VCaP (cell line): ENCODE data around the gene NCAPD3.

Experiments used
- H3K27ac ChIP-seq: fragments of 450-650 bp; 2 replicates; pipeline ENCODE4 v1.5.1; 2017
- CTCF ChIP-seq: fragments of 450-650 bp; conservative IDR thresholded peaks from 2 replicates; pipeline ENCODE4 v1.5.1; 2017; ENCODE audit warnings: mild to moderate bottlenecking, moderate library complexity

Gene NCAPD3

DNA sequence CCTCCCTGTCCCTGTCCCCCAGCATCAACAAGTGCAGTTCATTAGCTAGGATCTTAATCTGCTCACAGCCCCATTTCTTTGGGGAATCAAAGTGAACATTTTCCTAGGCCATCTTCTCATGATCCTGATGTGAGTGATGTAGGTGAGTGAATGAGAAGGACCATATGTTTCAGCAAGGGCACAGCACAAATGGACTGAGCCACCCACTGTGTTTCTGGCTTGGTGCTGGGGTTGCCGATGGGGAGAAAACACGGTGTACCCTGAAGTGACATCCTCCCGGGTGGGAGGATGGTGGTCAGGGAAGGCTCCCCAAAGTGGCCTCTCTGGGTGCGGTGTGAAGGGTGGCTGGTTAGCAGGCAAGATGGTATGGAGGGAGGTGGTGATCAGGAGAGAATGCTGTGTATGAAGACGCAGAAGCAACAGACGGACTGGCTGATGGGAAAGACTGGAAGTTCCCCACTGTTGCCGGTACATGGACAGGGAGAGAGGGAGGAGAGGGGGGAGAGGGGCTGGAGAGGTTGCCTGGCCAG lies 82.7 kb downstream of the NCAPD3 start:
- H3K27ac ChIP-seq, result no peak overlapping the region
- no peak for TF ChIP-seq CTCF

GRCh38 chr11:134139873-134140331 lies 83.9 kb downstream of the NCAPD3 start:
- peak; percentile 96 for TF ChIP-seq CTCF
- peak overlapping the region; percentile 32; the same call in 1 of the 2 replicates for H3K27ac ChIP-seq

DNA sequence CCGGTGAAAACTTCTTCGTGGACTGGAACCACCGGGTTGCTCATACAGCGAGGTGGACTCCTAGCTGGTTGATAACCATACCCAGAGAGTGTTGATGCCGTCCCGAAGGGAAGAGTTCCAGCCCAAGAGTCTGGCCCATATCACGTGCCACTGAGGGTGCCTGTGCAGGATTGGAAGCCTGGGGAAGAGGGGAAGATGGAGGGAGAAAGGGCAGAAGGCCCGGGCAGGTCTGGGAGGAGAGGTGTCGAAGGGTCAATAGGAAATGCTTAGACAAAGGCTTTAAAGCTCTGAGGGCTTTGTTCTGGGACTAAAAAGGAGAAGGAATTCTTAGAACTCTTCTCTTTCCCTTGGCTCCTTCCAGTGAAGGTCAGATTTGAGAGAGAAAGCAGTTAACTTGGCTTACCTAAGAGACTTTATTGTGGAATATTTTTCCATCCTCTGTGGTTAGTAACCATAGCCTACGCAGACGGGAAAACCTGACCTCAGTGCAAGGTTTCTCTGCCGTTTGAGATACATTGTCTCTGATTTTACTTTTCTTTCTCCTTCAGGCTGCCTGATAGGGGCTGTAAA lies 84.4 kb downstream of the NCAPD3 start:
- TF ChIP-seq CTCF, result no peak
- peak overlapping the region; percentile 32; the same call in 1 of the 2 replicates for H3K27ac ChIP-seq

DNA sequence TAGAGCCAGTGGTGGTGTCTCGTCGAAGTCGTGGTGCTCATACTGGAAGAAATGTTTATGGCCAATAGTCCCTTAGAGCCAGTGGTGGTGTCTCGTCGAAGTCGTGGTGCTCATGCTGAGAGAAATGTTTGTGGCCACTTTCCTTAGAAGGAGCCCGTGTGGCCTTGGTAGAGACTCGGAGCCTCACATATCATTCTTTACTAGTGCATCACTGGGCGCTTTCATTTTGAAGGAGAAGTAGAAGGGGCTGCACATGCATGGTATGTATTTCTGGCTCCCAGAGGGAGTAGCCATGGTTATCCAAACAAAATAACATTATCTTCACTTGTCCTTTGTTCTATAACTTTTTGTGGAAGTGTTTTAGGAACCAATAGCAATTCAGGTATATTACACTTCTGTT lies 85.4 kb downstream of the NCAPD3 start:
- H3K27ac ChIP-seq, result no peak overlapping the region
- no peak for TF ChIP-seq CTCF

DNA sequence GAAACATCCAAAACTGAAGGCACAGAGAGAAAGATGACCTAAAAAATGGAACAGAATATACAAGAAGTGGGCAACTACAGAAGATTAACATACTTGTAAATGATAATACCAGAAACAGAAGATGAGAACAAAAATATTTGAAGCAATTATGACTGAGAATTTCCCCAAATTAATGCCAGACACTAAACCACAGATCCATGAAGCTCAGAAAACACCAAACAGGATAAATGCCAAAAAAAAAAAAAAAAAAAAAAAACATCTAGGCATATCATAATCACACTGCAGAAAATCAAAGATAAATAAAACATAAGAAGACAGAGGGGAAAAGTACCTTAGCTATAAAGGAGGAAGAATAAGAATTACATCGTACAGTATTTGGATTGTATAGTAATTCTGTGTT lies 89.6 kb downstream of the NCAPD3 start:
- no peak overlapping the region for H3K27ac ChIP-seq
- TF ChIP-seq CTCF, result no peak

GRCh38 chr11:134132808-134133207 lies 91.0 kb downstream of the NCAPD3 start:
- H3K27ac ChIP-seq, result peak overlapping the region; percentile 80
- no peak for TF ChIP-seq CTCF

GRCh38 chr11:134131628-134132244 lies 92.0 kb downstream of the NCAPD3 start:
- H3K27ac ChIP-seq, result peak overlapping the region; percentile 80
- no peak for TF ChIP-seq CTCF
